Stimulated activated CD4-positive, alpha-beta T cell treated with anti-CD3 and anti-CD28 coated beads, Interleukin-15, amount 100 ng/mL, for 48 hours (primary cell): ENCODE results near the gene KRTAP5-10.
"Not testable (repeated sequence)": the region's sequence is repeated elsewhere in the genome, so short reads cannot be mapped to it uniquely, and the experiment has no call there.

Source experiments
- DNase-seq, 2 donors: peaks; one replicate each; pipeline ENCODE4 v3.0.0-alpha.2; 2020; ENCODE audit warnings: low read depth in 2 of 2

Gene KRTAP5-10

GRCh38 chr11:71565263-71565662 is at the start of gene KRTAP5-10:
KRTAP5-10 (plus strand) TSS chr11:71565563; CDS start chr11:71565588, 25 bp downstream.
- no peak for DNase-seq

GRCh38 chr11:71518506-71519471 is 46.6 kb upstream of the KRTAP5-10 start:
- no peak for DNase-seq

GRCh38 chr11:71519546-71519945 is 45.8 kb upstream of the KRTAP5-10 start:
- no peak for DNase-seq

- no peak for DNase-seq
Measured at GRCh38 chr11:71525188-71525937, 40.0 kb upstream of the KRTAP5-10 start.

GRCh38 chr11:71525938-71526495 is 39.3 kb upstream of the KRTAP5-10 start:
- no peak for DNase-seq

- not testable (repeated sequence) for DNase-seq
Measured at GRCh38 chr11:71526796-71527575, 38.4 kb upstream of the KRTAP5-10 start, which contains the start of gene KRTAP5-7. KRTAP5-7 (plus strand) TSS chr11:71527267; CDS start chr11:71527301, 34 bp downstream.

GRCh38 chr11:71527576-71528210 is 37.7 kb upstream of the KRTAP5-10 start:
- no peak for DNase-seq

- no peak for DNase-seq
Measured at GRCh38 chr11:71530602-71531001, 34.8 kb upstream of the KRTAP5-10 start.

GRCh38 chr11:71532036-71532610 is 33.2 kb upstream of the KRTAP5-10 start:
- DNase-seq, result no peak

GRCh38 chr11:71534711-71535608 is 30.4 kb upstream of the KRTAP5-10 start:
- not testable (repeated sequence) for DNase-seq

- no peak for DNase-seq
Measured at GRCh38 chr11:71535825-71536224, 29.5 kb upstream of the KRTAP5-10 start.

GRCh38 chr11:71537537-71537936 is 27.8 kb upstream of the KRTAP5-10 start:
- DNase-seq, result no peak

GRCh38 chr11:71537977-71538665 is 27.2 kb upstream of the KRTAP5-10 start, which contains the start of gene KRTAP5-8:
KRTAP5-8 (plus strand) TSS chr11:71538025; CDS start chr11:71538056, 31 bp downstream.
- not testable (repeated sequence) for DNase-seq

- no peak for DNase-seq
Measured at GRCh38 chr11:71538666-71538990, 26.7 kb upstream of the KRTAP5-10 start.

GRCh38 chr11:71539017-71539416 is 26.3 kb upstream of the KRTAP5-10 start:
- no peak for DNase-seq

- not testable (repeated sequence) for DNase-seq
Measured at GRCh38 chr11:71539971-71540370, 25.4 kb upstream of the KRTAP5-10 start.

GRCh38 chr11:71540521-71541304 is 24.6 kb upstream of the KRTAP5-10 start:
- not testable (repeated sequence) for DNase-seq

- DNase-seq, result no peak
Measured at GRCh38 chr11:71542382-71542781, 23.0 kb upstream of the KRTAP5-10 start.
